T-helper 1 cell treated with Interleukin-12 subunit alpha and Interleukin-12 subunit beta and Interleukin-4 antibody, amounts not matched to agents 30 ng/mL and 1 ng/mL, for 36 hours (primary cell): Measurements from ENCODE around the gene MOV10L1. TPM values are rescaled to one million over a fixed set of nuclear protein-coding genes. Genes with fewer than 3 reads are reported as not detected.

Source experiments
- total RNA-seq: library from RNA; stranded (reverse); gene quantifications from 2 replicates; pipeline ENCODE4 v1.2.3, GENCODE V29; 2022

MOV10L1 gene
- total RNA-seq, 1 donor from 2014 or later = not detected

Other genes with a start within 250 kb of the MOV10L1 start
- gene ZBED4, start 236.2 kb upstream of the MOV10L1 start, total RNA-seq = 19.9 and 20.8 TPM in 2 replicates
- gene ALG12, start 171.6 kb upstream of the MOV10L1 start, total RNA-seq = 20.1 and 21.1 TPM in 2 replicates
- 97.2 and 98.9 TPM in 2 replicates for gene CRELD2, start 171.4 kb upstream of the MOV10L1 start, total RNA-seq
- 113 and 117 TPM in 2 replicates for gene PIM3, start 129.2 kb upstream of the MOV10L1 start, total RNA-seq
- gene IL17REL, start 77.2 kb upstream of the MOV10L1 start, total RNA-seq = 0.07 TPM in 1 of 2 replicates, not detected in the other
- not detected in 2 replicates for gene TTLL8, start 31.7 kb upstream of the MOV10L1 start, total RNA-seq
- 0.39 and 0.59 TPM in 2 replicates for gene MLC1, start 4.6 kb upstream of the MOV10L1 start, total RNA-seq
- 0.24 and 0.37 TPM in 2 replicates for gene PANX2, start 80.7 kb downstream of the MOV10L1 start, total RNA-seq
- gene TRABD, start 95.9 kb downstream of the MOV10L1 start, total RNA-seq = 124 TPM in 2 replicates
- 24.2 and 25.2 TPM in 2 replicates for gene SELENOO, start 111.0 kb downstream of the MOV10L1 start, total RNA-seq
- 65.9 and 68.8 TPM in 2 replicates for gene TUBGCP6, start 155.0 kb downstream of the MOV10L1 start, total RNA-seq
- gene HDAC10, start 161.3 kb downstream of the MOV10L1 start, total RNA-seq = 91.9 and 93.8 TPM in 2 replicates
- gene MAPK12, start 171.7 kb downstream of the MOV10L1 start, total RNA-seq = 7.7 and 8.8 TPM in 2 replicates
- gene MAPK11, start 180.4 kb downstream of the MOV10L1 start, total RNA-seq = 29.0 and 33.2 TPM in 2 replicates
- 18.3 and 20.8 TPM in 2 replicates for gene PLXNB2, start 217.6 kb downstream of the MOV10L1 start, total RNA-seq
- gene DENND6B, start 237.0 kb downstream of the MOV10L1 start, total RNA-seq = 2.8 and 2.9 TPM in 2 replicates